Measurements from ENCODE around the gene KDM4D. TPM values are rescaled to one million over a fixed set of nuclear protein-coding genes. Genes with fewer than 3 reads are reported as not detected.
"Not testable (repeated sequence)": the region's sequence is repeated elsewhere in the genome, so short reads cannot be mapped to it uniquely, and the experiment has no call there.

The KDM4D gene
- total RNA-seq, 4 donors from 2014 or later = under 0.01 to 1.9 (median 0.70) TPM; not detected in 1

- no peak for DNase-seq
- H3K27me3 ChIP-seq = no peaks in the 10 kb centered on the region
- H3K27ac ChIP-seq = no peak within 1 kb of the TSS
- H3K4me1 ChIP-seq = no peaks in the 10 kb centered on the region
- no peaks in the 10 kb centered on the region for H3K9me3 ChIP-seq
- no peak for TF ChIP-seq POLR2A (IDR thresholded peaks at IDR 0.05)
- H3K4me3 ChIP-seq = no peak within 1 kb of the TSS
- intact Hi-C loops (cut with DNase I; ENCODE audit: low total_unique reads) = no loop called here
- H3K36me3 ChIP-seq = no peaks in the 10 kb centered on the region
Measured at GRCh38 chr11:95024958-95025357, 51.4 kb downstream of the KDM4D start, which contains the start of gene KDM4E. KDM4E (plus strand) TSS chr11:95025258; CDS start chr11:95025558, 300 bp downstream.

- intact Hi-C loops (cut with DNase I; ENCODE audit: low total_unique reads) = not testable (repeated sequence)
Measured at GRCh38 chr11:95025594-95025993, 52.1 kb downstream of the KDM4D start.

GRCh38 chr11:95028357-95028756 is 54.8 kb downstream of the KDM4D start:
- no peaks in the 10 kb centered on the region for H3K27me3 ChIP-seq
- no peak for DNase-seq
- H3K4me3 ChIP-seq = no peak overlapping the region
- intact Hi-C loops (cut with DNase I; ENCODE audit: low total_unique reads) = no loop called here
- H3K27ac ChIP-seq = no peak overlapping the region
- no peak for TF ChIP-seq CTCF (IDR thresholded peaks at IDR 0.05)
- no peaks in the 10 kb centered on the region for H3K9me3 ChIP-seq
- H3K4me1 ChIP-seq = no peaks in the 10 kb centered on the region
- H3K36me3 ChIP-seq = no peaks in the 10 kb centered on the region

More at GRCh38 chr11:95025594-95025993, 52.1 kb downstream of the KDM4D start:
- H3K4me3 ChIP-seq, DNase-seq, H3K27ac ChIP-seq, H3K36me3 ChIP-seq, H3K4me1 ChIP-seq, H3K9me3 ChIP-seq, H3K27me3 ChIP-seq: not testable (repeated sequence)

GRCh38 chr11:95033051-95033450 is 59.5 kb downstream of the KDM4D start:
- intact Hi-C loops (cut with DNase I; ENCODE audit: low total_unique reads) = no loop called here
- no peak for DNase-seq
- TF ChIP-seq CTCF (IDR thresholded peaks at IDR 0.05) = no peak
- TF ChIP-seq POLR2A (IDR thresholded peaks at IDR 0.05) = no peak

GRCh38 chr11:95035316-95035715 is 61.8 kb downstream of the KDM4D start:
- H3K4me1 ChIP-seq = no peaks in the 10 kb centered on the region
- no peaks in the 10 kb centered on the region for H3K9me3 ChIP-seq
- intact Hi-C loops (cut with DNase I; ENCODE audit: low total_unique reads) = no loop called here
- TF ChIP-seq CTCF (IDR thresholded peaks at IDR 0.05) (no peak), POLR2A (IDR thresholded peaks at IDR 0.05) (no peak)
- DNase-seq = no peak
- no peaks in the 10 kb centered on the region for H3K36me3 ChIP-seq
- no peak overlapping the region for H3K4me3 ChIP-seq
- H3K27me3 ChIP-seq = peaks cover 0 to 10% of the 10 kb centered on the region in 2 donors
- H3K27ac ChIP-seq = no peak overlapping the region

More at GRCh38 chr11:95033051-95033450, 59.5 kb downstream of the KDM4D start:
- Histone ChIP-seq H3K9me3 (no peaks in the 10 kb centered on the region), H3K4me3 (no peak overlapping the region), H3K4me1 (no peaks in the 10 kb centered on the region), H3K36me3 (no peaks in the 10 kb centered on the region), H3K27me3 (peaks cover 0 to 10% of the 10 kb centered on the region in 2 donors), H3K27ac (no peak overlapping the region)

GRCh38 chr11:95037356-95038035 is 64.0 kb downstream of the KDM4D start:
- H3K4me1 ChIP-seq; H3K36me3 ChIP-seq; DNase-seq; H3K9me3 ChIP-seq; intact Hi-C loops (cut with DNase I; ENCODE audit: low total_unique reads); H3K27ac ChIP-seq: not testable (repeated sequence)
- H3K27me3 ChIP-seq = peaks cover 0 to 10% of the 10 kb centered on the region in 2 donors
- peak overlapping the region; percentile 14 to 17 for H3K4me3 ChIP-seq
